NCI-H226 (cell line): Measurements from ENCODE around the gene SRGAP2.
"Not testable (repeated sequence)": the region's sequence is repeated elsewhere in the genome, so short reads cannot be mapped to it uniquely, and the experiment has no call there.

Experiments used
- DNase-seq: peaks from one replicate; pipeline ENCODE4 v3.0.0-alpha.2; 2015

Gene SRGAP2

GRCh38 chr1:206252680-206253335, 49.5 kb downstream of the SRGAP2 start:
- DNase-seq, result not testable (repeated sequence)
